ENCODE measurements around the gene PITPNB. TPM values are rescaled to one million over a fixed set of nuclear protein-coding genes. Genes with fewer than 3 reads are reported as not detected.

PITPNB gene
- polyA plus RNA-seq, 1 donor (not counting 4 experiments of a cell fraction or from before 2014, with no cell fraction given): 81.6 TPM

DNA sequence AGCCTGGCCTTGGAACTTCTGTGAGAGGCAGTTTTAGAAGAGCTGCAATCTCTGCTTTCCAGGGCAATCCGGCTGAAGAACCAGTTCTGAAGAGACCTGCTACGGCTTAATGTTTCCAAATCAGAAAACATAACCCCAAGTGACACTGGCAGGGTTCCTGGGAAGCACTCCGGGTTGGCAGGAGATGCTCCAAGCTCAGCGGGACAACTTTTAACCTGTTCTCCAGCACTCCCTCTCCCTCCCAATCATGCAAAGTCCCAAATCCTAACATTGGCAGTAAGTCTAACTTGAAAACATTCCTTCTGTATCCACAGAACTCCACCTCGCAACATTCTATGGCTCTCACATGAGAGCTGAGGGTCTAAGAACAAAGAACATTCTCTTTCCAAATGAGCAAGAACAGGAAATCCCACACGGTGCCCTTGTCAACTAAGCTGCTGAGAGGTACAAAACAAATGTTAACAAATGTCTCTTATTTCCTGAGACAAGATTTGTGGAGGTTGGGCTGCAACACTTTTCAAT lies 69.0 kb downstream of the PITPNB start:
- no peaks in the 10 kb centered on the region for H3K79me2 ChIP-seq (ENCODE audit: control insufficient read depth, insufficient read depth, low read length)
- H3K4me3 ChIP-seq (ENCODE audit: control insufficient read depth in 2 of 3, extremely low read depth in 1 of 3, insufficient read depth in 2 of 3, low read depth in 1 of 3, low read length in 3 of 3): no peak overlapping the region
- no peak overlapping the region for H3K27ac ChIP-seq (ENCODE audit: control insufficient read depth, insufficient read depth, low read length)
- TF ChIP-seq EZH2 (IDR thresholded peaks at IDR 0.05; ENCODE audit: low read length): no peak
- TF ChIP-seq, protein P1, sequence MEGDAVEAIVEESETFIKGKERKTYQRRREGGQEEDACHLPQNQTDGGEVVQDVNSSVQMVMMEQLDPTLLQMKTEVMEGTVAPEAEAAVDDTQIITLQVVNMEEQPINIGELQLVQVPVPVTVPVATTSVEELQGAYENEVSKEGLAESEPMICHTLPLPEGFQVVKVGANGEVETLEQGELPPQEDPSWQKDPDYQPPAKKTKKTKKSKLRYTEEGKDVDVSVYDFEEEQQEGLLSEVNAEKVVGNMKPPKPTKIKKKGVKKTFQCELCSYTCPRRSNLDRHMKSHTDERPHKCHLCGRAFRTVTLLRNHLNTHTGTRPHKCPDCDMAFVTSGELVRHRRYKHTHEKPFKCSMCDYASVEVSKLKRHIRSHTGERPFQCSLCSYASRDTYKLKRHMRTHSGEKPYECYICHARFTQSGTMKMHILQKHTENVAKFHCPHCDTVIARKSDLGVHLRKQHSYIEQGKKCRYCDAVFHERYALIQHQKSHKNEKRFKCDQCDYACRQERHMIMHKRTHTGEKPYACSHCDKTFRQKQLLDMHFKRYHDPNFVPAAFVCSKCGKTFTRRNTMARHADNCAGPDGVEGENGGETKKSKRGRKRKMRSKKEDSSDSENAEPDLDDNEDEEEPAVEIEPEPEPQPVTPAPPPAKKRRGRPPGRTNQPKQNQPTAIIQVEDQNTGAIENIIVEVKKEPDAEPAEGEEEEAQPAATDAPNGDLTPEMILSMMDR (optimal IDR thresholded peaks at IDR 0.05 in 1 of 3, IDR thresholded peaks at IDR 0.05 in 1 of 3, conservative IDR thresholded peaks at IDR 0.05 in 1 of 3; ENCODE audit: extremely low read depth in 1 of 3, insufficient read depth in 2 of 3, low read length in 3 of 3): no peak
- no peaks in the 10 kb centered on the region for H3K27me3 ChIP-seq (ENCODE audit: control insufficient read depth, extremely low read depth, insufficient read depth, low read length)
- H3K36me3 ChIP-seq (ENCODE audit: control insufficient read depth in 2 of 2, extremely low read depth in 1 of 2, insufficient read depth in 2 of 2, low read length in 2 of 2): peaks cover 33 to 42% of the 10 kb centered on the region in 2 experiments
- H2AFZ ChIP-seq (ENCODE audit: control insufficient read depth, low read length): no peak overlapping the region
- peaks cover 6% of the 10 kb centered on the region for H4K20me1 ChIP-seq (ENCODE audit: control insufficient read depth, extremely low read depth, insufficient read depth, low read length)
- H3K4me1 ChIP-seq (ENCODE audit: control insufficient read depth, extremely low read depth, insufficient read depth, low read length): no peaks in the 10 kb centered on the region
- H3K9me3 ChIP-seq (ENCODE audit: control insufficient read depth, low read depth, low read length): no peaks in the 10 kb centered on the region
- no peak overlapping the region for H3K4me2 ChIP-seq (ENCODE audit: control insufficient read depth, extremely low read depth, insufficient read depth, low read depth, low read length)
- dilution Hi-C loops (cut with MboI; ENCODE audit: extremely low pct_ligation_motif_present, low sequenced_read_pairs): no loop called here
- H3K9me1 ChIP-seq (ENCODE audit: control insufficient read depth, extremely low read depth, insufficient read depth, low read length): no peaks in the 10 kb centered on the region
- no peak for FAIRE-seq
- DNase-seq (ENCODE audit: low read depth, low spot score): no peak
- no peak overlapping the region for H3K9ac ChIP-seq (ENCODE audit: control insufficient read depth, extremely low read depth, insufficient read depth, low read length)

DNA sequence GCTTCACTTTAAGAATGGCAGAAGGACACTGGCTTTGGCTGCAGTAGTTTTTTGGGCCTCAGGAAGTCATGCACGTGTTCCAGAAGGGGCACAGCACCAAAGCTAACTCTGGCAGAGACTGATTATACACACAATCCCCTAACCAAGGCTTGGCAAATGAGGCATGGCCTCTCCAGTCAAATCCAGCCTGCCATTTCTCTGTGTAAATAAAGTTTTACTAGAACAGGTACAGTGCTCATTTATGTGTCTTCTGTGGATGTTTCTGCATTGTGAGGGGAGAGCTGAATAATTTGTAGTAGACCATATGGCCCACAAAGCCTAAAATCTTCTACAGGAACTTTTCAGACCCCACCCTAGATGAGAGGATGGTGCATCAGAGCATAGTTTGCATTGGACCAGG lies 71.1 kb downstream of the PITPNB start:
- Histone ChIP-seq H3K4me2 (ENCODE audit: control insufficient read depth, extremely low read depth, insufficient read depth, low read depth, low read length) (no peak overlapping the region), H3K9ac (ENCODE audit: control insufficient read depth, extremely low read depth, insufficient read depth, low read length) (no peak overlapping the region), H3K27me3 (ENCODE audit: control insufficient read depth, extremely low read depth, insufficient read depth, low read length) (no peaks in the 10 kb centered on the region), H4K20me1 (ENCODE audit: control insufficient read depth, extremely low read depth, insufficient read depth, low read length) (peaks cover 3% of the 10 kb centered on the region), H3K9me1 (ENCODE audit: control insufficient read depth, extremely low read depth, insufficient read depth, low read length) (no peaks in the 10 kb centered on the region), H3K79me2 (ENCODE audit: control insufficient read depth, insufficient read depth, low read length) (no peaks in the 10 kb centered on the region), H3K36me3 (ENCODE audit: control insufficient read depth in 2 of 2, extremely low read depth in 1 of 2, insufficient read depth in 2 of 2, low read length in 2 of 2) (peaks cover 30 to 31% of the 10 kb centered on the region in 2 experiments), H3K27ac (ENCODE audit: control insufficient read depth, insufficient read depth, low read length) (no peak overlapping the region), H3K4me3 (ENCODE audit: control insufficient read depth in 2 of 3, extremely low read depth in 1 of 3, insufficient read depth in 2 of 3, low read depth in 1 of 3, low read length in 3 of 3) (no peak overlapping the region), H3K4me1 (ENCODE audit: control insufficient read depth, extremely low read depth, insufficient read depth, low read length) (no peaks in the 10 kb centered on the region), H2AFZ (ENCODE audit: control insufficient read depth, low read length) (no peak overlapping the region), H3K9me3 (ENCODE audit: control insufficient read depth, low read depth, low read length) (no peaks in the 10 kb centered on the region)
- FAIRE-seq (no peak), DNase-seq (ENCODE audit: low read depth, low spot score) (no peak)
- TF ChIP-seq EZH2 (IDR thresholded peaks at IDR 0.05; ENCODE audit: low read length): no peak
- TF ChIP-seq, protein P1 (optimal IDR thresholded peaks at IDR 0.05 in 1 of 3, IDR thresholded peaks at IDR 0.05 in 1 of 3, conservative IDR thresholded peaks at IDR 0.05 in 1 of 3; ENCODE audit: extremely low read depth in 1 of 3, insufficient read depth in 2 of 3, low read length in 3 of 3): no peak
- dilution Hi-C loops (cut with MboI; ENCODE audit: extremely low pct_ligation_motif_present, low sequenced_read_pairs): no loop called here

Data from keratinocyte (primary cell).